K562 (cell line): ENCODE measurements around the gene PTHLH. TPM values are rescaled to one million over a fixed set of nuclear protein-coding genes. Genes with fewer than 3 reads are reported as not detected.

ENCODE experiments used
- ATAC-seq: fragments of 200-7000 bp; cut with Tn5 transposase; 3 replicates; pipeline ENCODE4 v1.9.1; 2020; ENCODE audit warnings: moderate library complexity
- BruUV-seq: library from RNA; stranded (reverse); fragments of 400-500 nt; replicated peaks from 2 replicates; lab custom pipeline; 2021; lab: Mats Ljungman, UMichigan
- CTCF ChIA-PET: fragments of 300-600 bp; formaldehyde crosslinking; extraction: SDS; loops from one replicate; lab custom pipeline; 2021; ENCODE audit warnings: low intra/inter-chr PET ratio; lab: Yijun Ruan, JAX
- POLR2A ChIA-PET: fragments of 300-600, 350-650 bp; sonication (Branson Sonifier 250); formaldehyde crosslinking; extraction: SDS; loops from one replicate; lab custom pipeline; 2021; ENCODE audit warnings: antibody characterized with exemption, inconsistent platforms; lab: Yijun Ruan, JAX
- DNase-seq, 4 experiments: peaks; one replicate each; pipeline versions ENCODE4 v3.0.0 to v3.0.0-alpha.2; 2011 to 2018; ENCODE audit warnings: low spot score in 3 of 4, mixed read lengths in 3 of 4; ENCODE audit errors: extremely low read depth in 1 of 4
- FAIRE-seq: peaks from 2 replicates; lab custom pipeline; 2011; peaks lifted over from hg19 to GRCh38; lab: Jason Lieb, UNC
- H2AFZ ChIP-seq: 2 replicates; pipeline ENCODE4 v1.6.0; 2011; ENCODE audit warnings: low read depth, low read length, control low read depth, inconsistent platforms
- H3K27ac ChIP-seq: fragments of 200-600 bp; 3 replicates; pipeline ENCODE4 v1.8.0; 2011; ENCODE audit warnings: low read depth, mild to moderate bottlenecking, control low read depth, inconsistent platforms, low read length, moderate library complexity, mixed read lengths; ENCODE audit errors: extremely low read depth
- H3K27me3 ChIP-seq, 2 experiments: fragments of 300-600 bp in 1 of 2; 2 replicates in 1 of 2; 3 replicates in 1 of 2; pipeline versions ENCODE4 v1.6.0 to v1.8.0; 2011; ENCODE audit warnings: inconsistent platforms in 2 of 2, low read length in 2 of 2, mild to moderate bottlenecking in 1 of 2, mixed read lengths in 1 of 2, moderate library complexity in 1 of 2; ENCODE audit not compliant: control insufficient read depth in 2 of 2, insufficient read depth in 2 of 2
- H3K36me3 ChIP-seq: fragments of 300-600 bp; 3 replicates; pipeline ENCODE4 v1.8.0; 2011; ENCODE audit warnings: mild to moderate bottlenecking, low read length, inconsistent platforms; ENCODE audit not compliant: control insufficient read depth, insufficient read depth
- H3K4me1 ChIP-seq, 2 experiments: fragments of 200-600 bp in 1 of 2; replicated peaks in 1 of 2; 2 replicates in 1 of 2; 3 replicates in 1 of 2; pipeline versions ENCODE4 v1.5.1 to v1.8.0; 2011; ENCODE audit warnings: inconsistent platforms in 2 of 2, low read length in 2 of 2, mild to moderate bottlenecking in 1 of 2, mixed read lengths in 1 of 2, moderate library complexity in 1 of 2; ENCODE audit not compliant: control insufficient read depth in 2 of 2, insufficient read depth in 2 of 2
- H3K4me2 ChIP-seq: 2 replicates; pipeline ENCODE4 v1.6.1; 2011; ENCODE audit warnings: low read length, control low read depth, inconsistent platforms, mixed read lengths; ENCODE audit not compliant: insufficient read depth
- H3K4me3 ChIP-seq: fragments of 200-600 bp; sonication (generic), shearing (Covaris generic); 2 replicates; pipeline ENCODE4 v1.5.1; 2016; ENCODE audit warnings: control low read depth, inconsistent platforms
- H3K79me2 ChIP-seq: fragments of 200-600 bp; 3 replicates; pipeline ENCODE4 v1.8.0; 2011; ENCODE audit warnings: low read length, inconsistent platforms; ENCODE audit not compliant: control insufficient read depth, insufficient read depth
- H3K9ac ChIP-seq, 2 experiments: 2 replicates each; pipeline versions ENCODE4 v1.6.0 to v1.6.1; 2011; ENCODE audit warnings: low read depth in 2 of 2, low read length in 2 of 2, control low read depth in 1 of 2, inconsistent platforms in 1 of 2, mild to moderate bottlenecking in 1 of 2, mixed read lengths in 1 of 2; ENCODE audit not compliant: insufficient read depth in 1 of 2
- H3K9me1 ChIP-seq: one replicate; pipeline ENCODE4 v1.6.0; 2011; ENCODE audit warnings: inconsistent platforms, mild to moderate bottlenecking, low read length, moderate library complexity; ENCODE audit not compliant: control insufficient read depth, insufficient read depth
- H3K9me3 ChIP-seq: replicated peaks from 2 replicates; pipeline ENCODE4 v1.5.1; 2011; ENCODE audit warnings: low read depth, low read length, inconsistent platforms; ENCODE audit not compliant: control insufficient read depth, insufficient read depth
- H4K20me1 ChIP-seq: replicated peaks from 2 replicates; pipeline ENCODE4 v1.6.1; 2011; ENCODE audit warnings: low read length, inconsistent platforms, mixed read lengths; ENCODE audit not compliant: control insufficient read depth, insufficient read depth
- CEBPG ChIP-seq, 3 experiments: fragments of 200-800 bp in 1 of 3; sonication (Bioruptor generic) in 1 of 3; sonication (generic) in 1 of 3; formaldehyde crosslinking in 1 of 3; IDR thresholded peaks in 2 of 3; conservative IDR thresholded peaks in 1 of 3; 2 replicates each; pipeline versions ENCODE4 v1.6.1 to v1.8.0; 2016 to 2022; ENCODE audit warnings: missing compliant biosample characterization in 2 of 3, missing genetic modification characterization in 2 of 3, mild to moderate bottlenecking in 1 of 3, missing genetic modification reagents in 1 of 3
- FOXK1 ChIP-seq: sonication (generic); formaldehyde crosslinking; IDR thresholded peaks from 2 replicates; pipeline ENCODE4 v1.8.0; 2022; ENCODE audit warnings: missing genetic modification reagents, mild to moderate bottlenecking, borderline replicate concordance
- MTF1 ChIP-seq: fragments of 250-450 bp; sonication (Bioruptor Pico); IDR thresholded peaks from 2 replicates; pipeline ENCODE4 v1.9.0; 2021; ENCODE audit warnings: moderate library complexity, mild to moderate bottlenecking, inconsistent platforms, borderline replicate concordance
- RAD21 ChIP-seq, 2 experiments: fragments of 250-450 bp in 1 of 2; fragments of 450-650 bp in 1 of 2; sonication (Bioruptor Pico) in 1 of 2; formaldehyde crosslinking in 1 of 2; IDR thresholded peaks in 1 of 2; conservative IDR thresholded peaks in 1 of 2; 2 replicates each; pipeline versions ENCODE4 v1.4.0 to v1.8.0; 2020 to 2022; ENCODE audit warnings: mild to moderate bottlenecking in 2 of 2, moderate library complexity in 1 of 2
- SPI1 ChIP-seq: IDR thresholded peaks from 2 replicates; pipeline ENCODE4 v1.6.1; 2011; ENCODE audit warnings: low read depth, low read length, control low read depth, borderline replicate concordance
- THRB ChIP-seq: fragments of 450-650 bp; formaldehyde crosslinking; conservative IDR thresholded peaks from 2 replicates; pipeline ENCODE4 v1.4.0; 2022; ENCODE audit warnings: mild to moderate bottlenecking, missing genetic modification characterization
- ZNF444 ChIP-seq: fragments of 250-450 bp; sonication (Bioruptor Pico); IDR thresholded peaks from 2 replicates; pipeline ENCODE4 v1.4.0; 2020; ENCODE audit warnings: mild to moderate bottlenecking, moderate library complexity
- ZNF561 ChIP-seq: fragments of 450-650 bp; formaldehyde crosslinking; conservative IDR thresholded peaks from 2 replicates; pipeline ENCODE4 v1.4.0; 2020; ENCODE audit warnings: mild to moderate bottlenecking, moderate library complexity
- WGBS: fragments of 100-300 bp; shearing (Covaris generic); methylation state at CpG from one replicate; pipeline ENCODE4 v1.1.6; 2016; ENCODE audit warnings: low coverage, mixed read lengths; ENCODE audit not compliant: insufficient coverage; ENCODE audit errors: missing lambda C conversion rate; 5-methylcytosine and 5-hydroxymethylcytosine counted together
- in situ Hi-C: fragments of 300-500 bp; cut with MboI; formaldehyde crosslinking; loops from 4 replicates; pipeline ENCODE4 v1.15.0; 2018; ENCODE audit warnings: inconsistent platforms, mixed read lengths
- intact Hi-C: fragments of 100-400 bp; cut with micrococcal nuclease; formaldehyde crosslinking; loops from 2 replicates; pipeline ENCODE4 v1.14.2; 2022
- polyA plus RNA-seq, 8 experiments: library from polyadenylated mRNA; depleted of rRNA in 4 of 8; stranded (reverse) in 5 of 8; unstranded in 3 of 8; fragments of >200 nt; fragmentation: Nextera tagmentation in 2 of 8; fragmentation: Illumina TruSeq in 1 of 8; extraction: Ambion mirVana in 2 of 8; extraction: Trizol in 1 of 8; gene quantifications; 2 replicates each; pipeline versions ENCODE4 v1.2.1 to v1.2.3, GENCODE V29; 2011 to 2014; ENCODE audit warnings: inconsistent platforms in 1 of 8, missing spikeins in 1 of 8
- total RNA-seq, 7 experiments: library from RNA; depleted of rRNA in 6 of 7; stranded (reverse); fragments of >200 nt in 6 of 7; fragmentation: Illumina TruSeq in 2 of 7; extraction: Trizol in 2 of 7; gene quantifications; 2 replicates each; pipeline versions ENCODE4 v1.2.1 to v1.2.3, GENCODE V29; 2011 to 2021; ENCODE audit warnings: low replicate concordance in 1 of 7
- TF ChIP-seq, protein P1 (sequence below): fragments of 450-650 bp; formaldehyde crosslinking; IDR thresholded peaks from 2 replicates; pipeline ENCODE4 v1.4.0; 2022; ENCODE audit warnings: missing genetic modification characterization
- TF ChIP-seq, protein P2 (sequence below): fragments of 250-450 bp; sonication (Bioruptor Pico); IDR thresholded peaks from 2 replicates; pipeline ENCODE4 v1.8.0; 2022; ENCODE audit warnings: inconsistent platforms, mild to moderate bottlenecking, moderate library complexity, borderline replicate concordance

PTHLH gene
- total and polyA plus RNA-seq, 9 of the 15 experiments (the other 6 are each of a cell fraction or from before 2014, with no cell fraction given), result 0.14 to 2.5 (median 0.74) TPM

DNA sequence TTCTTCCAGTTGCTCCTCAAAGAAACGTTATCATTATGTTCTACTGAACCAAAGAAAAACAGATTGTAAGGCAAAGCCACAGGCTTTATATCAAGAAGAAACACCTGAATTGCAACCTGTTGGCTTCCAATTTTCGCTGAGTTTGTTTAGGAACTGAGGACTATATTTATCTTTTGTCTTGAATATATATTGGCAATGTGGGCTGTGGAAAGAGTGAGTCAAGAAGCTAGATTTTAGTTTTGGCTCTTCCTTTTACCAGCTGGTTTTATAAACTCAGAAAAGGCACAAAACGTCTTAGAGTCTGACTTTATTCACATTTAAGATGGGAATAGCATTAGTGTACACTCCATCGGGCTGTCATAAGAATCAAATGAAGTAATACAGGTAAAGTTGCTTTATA, 10.4 kb upstream of the PTHLH start:
- FAIRE-seq, result no peak
- in situ Hi-C loops, result no loop called here
- Histone ChIP-seq H3K4me3 (no peak overlapping the region), H3K4me1 (no peaks in the 10 kb centered on the region; a peak in 1 of 5 replicates), H3K36me3 (no peaks in the 10 kb centered on the region), H2AFZ (no peak overlapping the region), H3K9ac (no peak overlapping the region), H3K27ac (no peak overlapping the region), H3K9me3 (no peaks in the 10 kb centered on the region), H3K9me1 (no peaks in the 10 kb centered on the region), H4K20me1 (no peaks in the 10 kb centered on the region), H3K4me2 (no peak overlapping the region), H3K79me2 (no peaks in the 10 kb centered on the region), H3K27me3 (no peaks in the 10 kb centered on the region; a peak in 1 of 5 replicates)
- WGBS, result 18% methylated on average over 4 of the region's 4 CpGs
- TF ChIP-seq SPI1, result no peak
- TF ChIP-seq FOXK1 (CRISPR knock-in tag), result no peak
- no peak for TF ChIP-seq RAD21 (CRISPR knock-in tag; conservative IDR thresholded peaks at IDR 0.05 in 1 of 2, IDR thresholded peaks at IDR 0.05 in 1 of 2)
- TF ChIP-seq THRB (CRISPR knock-in tag), result no peak
- TF ChIP-seq CEBPG (CRISPR knock-in tag; IDR thresholded peaks at IDR 0.05), result no peak
- TF ChIP-seq CEBPG (tag; conservative IDR thresholded peaks at IDR 0.05 in 1 of 2, IDR thresholded peaks at IDR 0.05 in 1 of 2), result no peak
- TF ChIP-seq, protein P1, sequence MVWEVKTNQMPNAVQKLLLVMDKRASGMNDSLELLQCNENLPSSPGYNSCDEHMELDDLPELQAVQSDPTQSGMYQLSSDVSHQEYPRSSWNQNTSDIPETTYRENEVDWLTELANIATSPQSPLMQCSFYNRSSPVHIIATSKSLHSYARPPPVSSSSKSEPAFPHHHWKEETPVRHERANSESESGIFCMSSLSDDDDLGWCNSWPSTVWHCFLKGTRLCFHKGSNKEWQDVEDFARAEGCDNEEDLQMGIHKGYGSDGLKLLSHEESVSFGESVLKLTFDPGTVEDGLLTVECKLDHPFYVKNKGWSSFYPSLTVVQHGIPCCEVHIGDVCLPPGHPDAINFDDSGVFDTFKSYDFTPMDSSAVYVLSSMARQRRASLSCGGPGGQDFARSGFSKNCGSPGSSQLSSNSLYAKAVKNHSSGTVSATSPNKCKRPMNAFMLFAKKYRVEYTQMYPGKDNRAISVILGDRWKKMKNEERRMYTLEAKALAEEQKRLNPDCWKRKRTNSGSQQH (CRISPR knock-in tag), result no peak
- TF ChIP-seq, protein P2, sequence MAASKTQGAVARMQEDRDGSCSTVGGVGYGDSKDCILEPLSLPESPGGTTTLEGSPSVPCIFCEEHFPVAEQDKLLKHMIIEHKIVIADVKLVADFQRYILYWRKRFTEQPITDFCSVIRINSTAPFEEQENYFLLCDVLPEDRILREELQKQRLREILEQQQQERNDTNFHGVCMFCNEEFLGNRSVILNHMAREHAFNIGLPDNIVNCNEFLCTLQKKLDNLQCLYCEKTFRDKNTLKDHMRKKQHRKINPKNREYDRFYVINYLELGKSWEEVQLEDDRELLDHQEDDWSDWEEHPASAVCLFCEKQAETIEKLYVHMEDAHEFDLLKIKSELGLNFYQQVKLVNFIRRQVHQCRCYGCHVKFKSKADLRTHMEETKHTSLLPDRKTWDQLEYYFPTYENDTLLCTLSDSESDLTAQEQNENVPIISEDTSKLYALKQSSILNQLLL, result no peak
- no peak for TF ChIP-seq ZNF444 (CRISPR knock-in tag)
- TF ChIP-seq MTF1, result no peak
- TF ChIP-seq ZNF561 (CRISPR knock-in tag), result no peak
- no peak for DNase-seq
- no peak for ATAC-seq
- BruUV-seq, result no TSS peak
- ChIA-PET POLR2A (no interaction called here), CTCF (no interaction called here)
- intact Hi-C loops, result no loop called here
